Measurements from ENCODE around the gene TSPAN5.
"Not testable (repeated sequence)": the region's sequence is repeated elsewhere in the genome, so short reads cannot be mapped to it uniquely, and the experiment has no call there.

DNA sequence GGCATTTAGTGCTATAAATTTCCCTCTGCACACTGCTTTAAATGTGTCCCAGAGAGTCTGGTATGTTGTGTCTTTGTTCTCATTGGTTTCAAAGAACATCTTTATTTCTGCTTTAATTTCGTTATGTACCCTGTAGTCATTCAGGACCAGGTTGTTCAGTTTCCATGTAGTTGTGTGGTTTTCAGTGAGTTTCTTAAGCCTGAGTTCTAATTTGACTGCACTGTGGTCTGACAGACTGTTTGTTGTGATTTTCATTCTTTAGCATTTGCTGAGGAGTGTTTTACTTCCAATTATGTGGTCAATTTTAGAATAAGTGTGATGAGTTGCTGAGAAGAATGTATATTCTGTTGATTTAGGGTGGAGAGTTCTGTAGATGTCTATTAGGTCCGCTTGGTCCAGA, 124.3 kb downstream of the TSPAN5 start:
- not testable (repeated sequence) for TF ChIP-seq GLIS3 (CRISPR knock-in tag; IDR thresholded peaks at IDR 0.05); OSR1 (CRISPR knock-in tag; IDR thresholded peaks at IDR 0.05); TOX (CRISPR knock-in tag; IDR thresholded peaks at IDR 0.05; ENCODE audit: borderline replicate concordance); ZNF565 (CRISPR knock-in tag; conservative IDR thresholded peaks at IDR 0.05; ENCODE audit: low read depth); ZC3H10 (CRISPR knock-in tag; IDR thresholded peaks at IDR 0.05); ZNF8 (CRISPR knock-in tag; IDR thresholded peaks at IDR 0.05); SNAI2 (CRISPR knock-in tag; IDR thresholded peaks at IDR 0.05)
- TF ChIP-seq, protein P1, sequence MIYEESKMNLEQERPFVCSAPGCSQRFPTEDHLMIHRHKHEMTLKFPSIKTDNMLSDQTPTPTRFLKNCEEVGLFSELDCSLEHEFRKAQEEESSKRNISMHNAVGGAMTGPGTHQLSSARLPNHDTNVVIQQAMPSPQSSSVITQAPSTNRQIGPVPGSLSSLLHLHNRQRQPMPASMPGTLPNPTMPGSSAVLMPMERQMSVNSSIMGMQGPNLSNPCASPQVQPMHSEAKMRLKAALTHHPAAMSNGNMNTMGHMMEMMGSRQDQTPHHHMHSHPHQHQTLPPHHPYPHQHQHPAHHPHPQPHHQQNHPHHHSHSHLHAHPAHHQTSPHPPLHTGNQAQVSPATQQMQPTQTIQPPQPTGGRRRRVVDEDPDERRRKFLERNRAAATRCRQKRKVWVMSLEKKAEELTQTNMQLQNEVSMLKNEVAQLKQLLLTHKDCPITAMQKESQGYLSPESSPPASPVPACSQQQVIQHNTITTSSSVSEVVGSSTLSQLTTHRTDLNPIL (CRISPR knock-in tag; IDR thresholded peaks at IDR 0.05; ENCODE audit: low read depth) = not testable (repeated sequence)
- TF ChIP-seq, protein P2, sequence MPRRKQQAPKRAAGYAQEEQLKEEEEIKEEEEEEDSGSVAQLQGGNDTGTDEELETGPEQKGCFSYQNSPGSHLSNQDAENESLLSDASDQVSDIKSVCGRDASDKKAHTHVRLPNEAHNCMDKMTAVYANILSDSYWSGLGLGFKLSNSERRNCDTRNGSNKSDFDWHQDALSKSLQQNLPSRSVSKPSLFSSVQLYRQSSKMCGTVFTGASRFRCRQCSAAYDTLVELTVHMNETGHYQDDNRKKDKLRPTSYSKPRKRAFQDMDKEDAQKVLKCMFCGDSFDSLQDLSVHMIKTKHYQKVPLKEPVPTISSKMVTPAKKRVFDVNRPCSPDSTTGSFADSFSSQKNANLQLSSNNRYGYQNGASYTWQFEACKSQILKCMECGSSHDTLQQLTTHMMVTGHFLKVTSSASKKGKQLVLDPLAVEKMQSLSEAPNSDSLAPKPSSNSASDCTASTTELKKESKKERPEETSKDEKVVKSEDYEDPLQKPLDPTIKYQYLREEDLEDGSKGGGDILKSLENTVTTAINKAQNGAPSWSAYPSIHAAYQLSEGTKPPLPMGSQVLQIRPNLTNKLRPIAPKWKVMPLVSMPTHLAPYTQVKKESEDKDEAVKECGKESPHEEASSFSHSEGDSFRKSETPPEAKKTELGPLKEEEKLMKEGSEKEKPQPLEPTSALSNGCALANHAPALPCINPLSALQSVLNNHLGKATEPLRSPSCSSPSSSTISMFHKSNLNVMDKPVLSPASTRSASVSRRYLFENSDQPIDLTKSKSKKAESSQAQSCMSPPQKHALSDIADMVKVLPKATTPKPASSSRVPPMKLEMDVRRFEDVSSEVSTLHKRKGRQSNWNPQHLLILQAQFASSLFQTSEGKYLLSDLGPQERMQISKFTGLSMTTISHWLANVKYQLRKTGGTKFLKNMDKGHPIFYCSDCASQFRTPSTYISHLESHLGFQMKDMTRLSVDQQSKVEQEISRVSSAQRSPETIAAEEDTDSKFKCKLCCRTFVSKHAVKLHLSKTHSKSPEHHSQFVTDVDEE (CRISPR knock-in tag; IDR thresholded peaks at IDR 0.05) = not testable (repeated sequence)

Data from SK-N-SH treated with all-trans-retinoic acid at 6 μM for 48 hours (cell line).